C4-2B (cell line): ENCODE measurements around the gene REC8.

Experiments
- ZFX ChIP-seq: fragments of 450-650 bp; IDR thresholded peaks from 2 replicates; pipeline ENCODE4 v1.6.1; 2017
- TF ChIP-seq, protein P1 (sequence below): fragments of 450-650 bp; conservative IDR thresholded peaks from 2 replicates; pipeline ENCODE4 v1.5.1; 2017; ENCODE audit warnings: mild to moderate bottlenecking

DNA sequence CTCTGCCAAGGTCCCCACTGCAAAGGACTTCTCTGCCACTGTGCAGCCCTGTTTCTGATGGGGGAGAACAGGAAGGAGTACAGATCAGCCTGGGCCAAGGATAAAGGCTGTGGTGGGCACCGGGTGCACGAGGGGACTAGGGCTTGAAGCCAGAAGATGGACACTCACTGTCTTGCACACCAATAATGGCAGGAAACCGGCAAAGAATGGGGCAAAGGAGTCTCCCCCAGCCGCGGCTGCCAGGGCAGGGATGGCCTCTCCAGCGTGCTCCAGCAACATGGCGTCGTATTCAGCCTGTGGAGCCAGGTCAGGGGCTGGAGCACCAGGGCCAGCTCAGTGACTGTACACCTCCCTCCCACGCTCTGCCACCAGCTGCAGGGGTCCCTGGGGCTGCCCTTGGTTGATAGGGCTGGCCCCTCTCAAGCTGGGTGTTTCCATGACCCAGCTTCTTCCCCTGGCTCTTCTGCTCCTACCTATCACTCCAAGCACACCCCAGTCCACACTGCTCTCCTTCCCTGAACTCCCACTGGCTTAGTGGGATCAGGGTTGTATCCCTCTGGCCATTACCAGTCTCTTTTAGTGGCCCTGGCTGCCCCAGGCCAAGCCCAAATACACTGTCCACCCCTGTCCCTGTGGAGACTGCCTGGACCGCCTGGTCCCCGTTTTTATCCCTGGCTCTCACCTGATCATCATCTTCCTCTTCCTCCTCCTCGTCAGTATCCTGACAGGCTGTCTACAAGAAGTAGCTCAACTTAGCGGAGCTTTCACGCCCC is 10.4 kb downstream of the REC8 start:
- TF ChIP-seq, protein P1, sequence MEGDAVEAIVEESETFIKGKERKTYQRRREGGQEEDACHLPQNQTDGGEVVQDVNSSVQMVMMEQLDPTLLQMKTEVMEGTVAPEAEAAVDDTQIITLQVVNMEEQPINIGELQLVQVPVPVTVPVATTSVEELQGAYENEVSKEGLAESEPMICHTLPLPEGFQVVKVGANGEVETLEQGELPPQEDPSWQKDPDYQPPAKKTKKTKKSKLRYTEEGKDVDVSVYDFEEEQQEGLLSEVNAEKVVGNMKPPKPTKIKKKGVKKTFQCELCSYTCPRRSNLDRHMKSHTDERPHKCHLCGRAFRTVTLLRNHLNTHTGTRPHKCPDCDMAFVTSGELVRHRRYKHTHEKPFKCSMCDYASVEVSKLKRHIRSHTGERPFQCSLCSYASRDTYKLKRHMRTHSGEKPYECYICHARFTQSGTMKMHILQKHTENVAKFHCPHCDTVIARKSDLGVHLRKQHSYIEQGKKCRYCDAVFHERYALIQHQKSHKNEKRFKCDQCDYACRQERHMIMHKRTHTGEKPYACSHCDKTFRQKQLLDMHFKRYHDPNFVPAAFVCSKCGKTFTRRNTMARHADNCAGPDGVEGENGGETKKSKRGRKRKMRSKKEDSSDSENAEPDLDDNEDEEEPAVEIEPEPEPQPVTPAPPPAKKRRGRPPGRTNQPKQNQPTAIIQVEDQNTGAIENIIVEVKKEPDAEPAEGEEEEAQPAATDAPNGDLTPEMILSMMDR, result no peak
- no peak for TF ChIP-seq ZFX
